Measurements from ENCODE around the gene ZNF81.
A peak's percentile ranks its signal among the peaks of the same experiment; 100 is the strongest.

The ZNF81 gene

DNA sequence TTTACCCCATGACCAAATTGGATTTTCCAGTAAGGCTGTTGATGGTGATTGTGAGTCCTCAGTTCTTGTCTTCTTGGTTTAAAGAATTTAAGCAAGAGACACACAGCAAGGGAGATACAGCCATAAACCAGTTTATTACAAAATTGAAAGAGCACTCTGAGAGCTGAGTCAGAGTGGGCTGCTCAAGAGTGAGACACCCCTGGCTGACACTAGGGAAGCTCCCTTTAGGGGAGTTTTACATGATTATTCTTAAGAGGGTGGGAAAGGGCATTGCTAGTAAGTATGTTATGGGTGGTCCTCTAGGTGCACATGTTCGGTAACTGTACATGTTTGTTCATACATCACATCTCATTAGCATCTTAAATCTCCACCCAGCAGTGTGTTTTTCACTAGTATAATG is 18.8 kb upstream of the ZNF81 start:
- no peaks in the 10 kb centered on the region for H3K36me3 ChIP-seq (ENCODE audit: insufficient read depth, low read length)
- H3K4me2 ChIP-seq (ENCODE audit: low read length), result no peak overlapping the region
- TF ChIP-seq, protein P1, sequence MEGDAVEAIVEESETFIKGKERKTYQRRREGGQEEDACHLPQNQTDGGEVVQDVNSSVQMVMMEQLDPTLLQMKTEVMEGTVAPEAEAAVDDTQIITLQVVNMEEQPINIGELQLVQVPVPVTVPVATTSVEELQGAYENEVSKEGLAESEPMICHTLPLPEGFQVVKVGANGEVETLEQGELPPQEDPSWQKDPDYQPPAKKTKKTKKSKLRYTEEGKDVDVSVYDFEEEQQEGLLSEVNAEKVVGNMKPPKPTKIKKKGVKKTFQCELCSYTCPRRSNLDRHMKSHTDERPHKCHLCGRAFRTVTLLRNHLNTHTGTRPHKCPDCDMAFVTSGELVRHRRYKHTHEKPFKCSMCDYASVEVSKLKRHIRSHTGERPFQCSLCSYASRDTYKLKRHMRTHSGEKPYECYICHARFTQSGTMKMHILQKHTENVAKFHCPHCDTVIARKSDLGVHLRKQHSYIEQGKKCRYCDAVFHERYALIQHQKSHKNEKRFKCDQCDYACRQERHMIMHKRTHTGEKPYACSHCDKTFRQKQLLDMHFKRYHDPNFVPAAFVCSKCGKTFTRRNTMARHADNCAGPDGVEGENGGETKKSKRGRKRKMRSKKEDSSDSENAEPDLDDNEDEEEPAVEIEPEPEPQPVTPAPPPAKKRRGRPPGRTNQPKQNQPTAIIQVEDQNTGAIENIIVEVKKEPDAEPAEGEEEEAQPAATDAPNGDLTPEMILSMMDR (IDR thresholded peaks at IDR 0.05; ENCODE audit: low read length), result no peak
- TF ChIP-seq EZH2 (IDR thresholded peaks at IDR 0.05; ENCODE audit: borderline replicate concordance, low read length), result no peak
- no peaks in the 10 kb centered on the region for H3K9me3 ChIP-seq (ENCODE audit: low read length)
- H3K4me3 ChIP-seq (ENCODE audit: low read depth, low read length, poor library complexity, severe bottlenecking), result no peak overlapping the region
- H2AFZ ChIP-seq (ENCODE audit: low read length), result no peak overlapping the region
- H3K4me1 ChIP-seq (ENCODE audit: insufficient read depth, low read length, severe bottlenecking), result no peaks in the 10 kb centered on the region
- H3K9ac ChIP-seq (ENCODE audit: low read length), result no peak overlapping the region
- no peak overlapping the region for H3K27ac ChIP-seq (ENCODE audit: low read depth, low read length, poor library complexity, severe bottlenecking)
- no peaks in the 10 kb centered on the region for H3K79me2 ChIP-seq (ENCODE audit: insufficient read depth, low read length)
- H3F3A ChIP-seq (ENCODE audit: insufficient read depth, low read length), result no peaks in the 10 kb centered on the region
- no peaks in the 10 kb centered on the region for H3K27me3 ChIP-seq (ENCODE audit: insufficient read depth, low read length)
- no peaks in the 10 kb centered on the region for H3K9me2 ChIP-seq (ENCODE audit: low read depth, low read length)
- H4K20me1 ChIP-seq (ENCODE audit: insufficient read depth, low read length), result no peaks in the 10 kb centered on the region

DNA sequence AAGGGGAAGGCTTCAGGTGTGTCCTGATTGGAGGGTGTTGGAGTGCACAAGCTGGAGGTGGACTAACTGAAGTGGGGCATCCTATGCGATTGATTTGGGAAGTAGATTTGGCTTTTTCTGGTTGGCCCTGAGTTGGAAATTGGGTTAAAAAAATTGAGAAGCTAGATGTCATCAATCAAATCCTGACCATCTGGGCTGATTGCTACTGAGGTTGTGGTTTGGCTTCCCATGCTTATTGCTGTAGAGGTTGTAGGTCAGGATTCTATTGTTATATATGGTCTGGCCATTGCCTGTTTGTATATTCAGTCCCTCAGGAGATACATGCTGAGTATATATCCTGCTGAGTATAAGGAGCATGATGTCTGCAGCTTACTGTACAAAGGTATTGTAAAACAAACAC is 7.7 kb upstream of the ZNF81 start:
- no peaks in the 10 kb centered on the region for H3K4me1 ChIP-seq (ENCODE audit: insufficient read depth, low read length, severe bottlenecking)
- H3K4me2 ChIP-seq (ENCODE audit: low read length), result no peak overlapping the region
- no peaks in the 10 kb centered on the region for H3K79me2 ChIP-seq (ENCODE audit: insufficient read depth, low read length)
- H3K9me3 ChIP-seq (ENCODE audit: low read length), result no peaks in the 10 kb centered on the region
- no peaks in the 10 kb centered on the region for H3K9me2 ChIP-seq (ENCODE audit: low read depth, low read length)
- H3K27ac ChIP-seq (ENCODE audit: low read depth, low read length, poor library complexity, severe bottlenecking), result no peak overlapping the region
- no peaks in the 10 kb centered on the region for H4K20me1 ChIP-seq (ENCODE audit: insufficient read depth, low read length)
- H3K27me3 ChIP-seq (ENCODE audit: insufficient read depth, low read length), result no peaks in the 10 kb centered on the region
- H3K9ac ChIP-seq (ENCODE audit: low read length), result no peak overlapping the region
- H3K36me3 ChIP-seq (ENCODE audit: insufficient read depth, low read length), result no peaks in the 10 kb centered on the region
- no peak overlapping the region for H2AFZ ChIP-seq (ENCODE audit: low read length)
- no peaks in the 10 kb centered on the region for H3F3A ChIP-seq (ENCODE audit: insufficient read depth, low read length)
- H3K4me3 ChIP-seq (ENCODE audit: low read depth, low read length, poor library complexity, severe bottlenecking), result no peak overlapping the region
- no peak for TF ChIP-seq EZH2 (IDR thresholded peaks at IDR 0.05; ENCODE audit: borderline replicate concordance, low read length)
- TF ChIP-seq, protein P1 (IDR thresholded peaks at IDR 0.05; ENCODE audit: low read length), result no peak

DNA sequence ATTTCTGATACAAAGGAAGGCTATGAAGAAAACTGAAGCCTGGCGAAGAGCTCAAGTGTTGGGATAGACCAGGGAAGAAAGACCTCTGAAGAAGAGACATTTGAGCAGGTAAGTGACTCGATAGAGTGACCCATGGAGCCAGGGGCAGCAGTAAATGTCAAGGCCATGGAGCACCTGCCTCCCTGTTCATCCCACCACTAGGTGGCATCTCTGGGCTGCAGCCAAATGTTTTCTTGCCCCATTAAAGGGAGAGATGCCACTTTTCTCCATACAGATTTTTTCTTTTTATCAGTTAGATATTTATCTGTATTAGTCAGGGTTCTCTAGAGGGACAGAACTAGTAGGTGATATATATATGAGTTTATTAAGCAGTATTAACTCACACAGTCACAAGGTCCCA is 4.9 kb upstream of the ZNF81 start:
- H3K4me3 ChIP-seq (ENCODE audit: low read depth, low read length, poor library complexity, severe bottlenecking), result no peak overlapping the region
- no peaks in the 10 kb centered on the region for H3K36me3 ChIP-seq (ENCODE audit: insufficient read depth, low read length)
- H3K9ac ChIP-seq (ENCODE audit: low read length), result no peak overlapping the region
- no peaks in the 10 kb centered on the region for H3K79me2 ChIP-seq (ENCODE audit: insufficient read depth, low read length)
- no peak overlapping the region for H3K27ac ChIP-seq (ENCODE audit: low read depth, low read length, poor library complexity, severe bottlenecking)
- peaks cover 10% of the 10 kb centered on the region for H3K4me1 ChIP-seq (ENCODE audit: insufficient read depth, low read length, severe bottlenecking)
- no peaks in the 10 kb centered on the region for H4K20me1 ChIP-seq (ENCODE audit: insufficient read depth, low read length)
- H3F3A ChIP-seq (ENCODE audit: insufficient read depth, low read length), result no peaks in the 10 kb centered on the region
- H3K4me2 ChIP-seq (ENCODE audit: low read length), result no peak overlapping the region
- no peak overlapping the region for H2AFZ ChIP-seq (ENCODE audit: low read length)
- no peaks in the 10 kb centered on the region for H3K9me3 ChIP-seq (ENCODE audit: low read length)
- H3K9me2 ChIP-seq (ENCODE audit: low read depth, low read length), result no peaks in the 10 kb centered on the region
- no peaks in the 10 kb centered on the region for H3K27me3 ChIP-seq (ENCODE audit: insufficient read depth, low read length)
- TF ChIP-seq, protein P1 (IDR thresholded peaks at IDR 0.05; ENCODE audit: low read length), result peak; percentile 59
- no peak for TF ChIP-seq EZH2 (IDR thresholded peaks at IDR 0.05; ENCODE audit: borderline replicate concordance, low read length)
